Body of pancreas (tissue), 4 donors: Measurements from ENCODE around the gene CCND1. TPM values are rescaled to one million over a fixed set of nuclear protein-coding genes. Genes with fewer than 3 reads are reported as not detected.

Experiments used
- ATAC-seq: fragments of 150-250 bp; one replicate; pipeline ENCODE4 v1.9.1; 2016
- DNase-seq, 4 donors: peaks; one replicate each; pipeline ENCODE4 v3.0.0-alpha.2; 2019
- H3K27ac ChIP-seq, 4 donors: fragments of 200-600 bp; sonication (generic); 1 replicate in 3 of 4; 2 replicates in 1 of 4; pipeline versions ENCODE4 v1.5.1 to v1.6.1; 2016 to 2019; ENCODE audit warnings: mild to moderate bottlenecking in 1 of 4, mixed read lengths in 1 of 4, moderate library complexity in 1 of 4
- H3K27me3 ChIP-seq, 2 donors: fragments of 200-600 bp; sonication (generic); one replicate each; pipeline ENCODE4 v1.6.0; 2016; ENCODE audit warnings: mild to moderate bottlenecking in 1 of 2
- H3K36me3 ChIP-seq, 2 donors: fragments of 200-600 bp; sonication (generic); replicated peaks in 1 of 2; 2 replicates each; pipeline ENCODE4 v1.5.1; 2016; ENCODE audit warnings: low read depth in 2 of 2; ENCODE audit not compliant: insufficient read depth in 1 of 2
- H3K4me1 ChIP-seq: fragments of 200-600 bp; sonication (generic); one replicate; pipeline ENCODE4 v1.6.0; 2016
- H3K4me3 ChIP-seq, 2 donors: fragments of 200-600 bp; sonication (generic); 1 replicate in 1 of 2; 2 replicates in 1 of 2; pipeline ENCODE4 v1.5.1; 2016 to 2019
- H3K9me3 ChIP-seq, 3 donors: fragments of 200-600 bp; sonication (generic); 1 replicate in 2 of 3; 2 replicates in 1 of 3; pipeline ENCODE4 v1.5.1; 2016
- CTCF ChIP-seq, 7 experiments: fragments of 450-650 bp in 4 of 7; fragments of 200-600 bp in 3 of 7; sonication (generic) in 3 of 7; IDR thresholded peaks; one replicate each; pipeline ENCODE4 v1.5.1; 2016 to 2019; ENCODE audit warnings: antibody characterized with exemption in 7 of 7
- POLR2A ChIP-seq, 3 donors: fragments of 450-650 bp; IDR thresholded peaks; one replicate each; pipeline ENCODE4 v1.6.1; 2016; ENCODE audit warnings: antibody characterized with exemption in 3 of 3, mild to moderate bottlenecking in 2 of 3
- WGBS, 2 donors: methylation state at CpG; one replicate each; pipeline ENCODE4 v1.1.5; 2017; 5-methylcytosine and 5-hydroxymethylcytosine counted together
- intact Hi-C: fragments of 100-400 bp; cut with DNase I; formaldehyde crosslinking; loops from one replicate; pipeline ENCODE4 v1.15.1; 2023
- total RNA-seq, 2 donors: library from RNA; depleted of rRNA; stranded (reverse); fragments of >200 nt; gene quantifications; one replicate each; pipeline ENCODE4 v1.1.0, GENCODE V29; 2016

The CCND1 gene
- total RNA-seq, 2 donors from 2014 or later = 90.3 to 201 TPM

- no peak overlapping the region for H3K4me3 ChIP-seq
- intact Hi-C loops = loop anchor here (5.0 to 10.0 kb wide), 2 partner anchors 184 to 486 kb away; no protein-coding TSS in a partner anchor
- no peaks in the 10 kb centered on the region for H3K36me3 ChIP-seq
- ATAC-seq = no peak
- no peak for DNase-seq
- 76 to 85% methylated on average over 2 of the region's 2 CpGs for WGBS, 2 donors
- H3K27me3 ChIP-seq = no peaks in the 10 kb centered on the region
- H3K27ac ChIP-seq = no peak overlapping the region
- H3K4me1 ChIP-seq = no peaks in the 10 kb centered on the region
- no peaks in the 10 kb centered on the region for H3K9me3 ChIP-seq
- TF ChIP-seq POLR2A (IDR thresholded peaks at IDR 0.05) (no peak), CTCF (IDR thresholded peaks at IDR 0.05) (no peak)
Measured at GRCh38 chr11:69698362-69698761, 57.4 kb downstream of the CCND1 start.

GRCh38 chr11:69699213-69699612 is 58.3 kb downstream of the CCND1 start:
- peaks cover 5 to 7% of the 10 kb centered on the region in 2 donors for H3K27me3 ChIP-seq
- ATAC-seq (no peak), DNase-seq (no peak)
- H3K36me3 ChIP-seq = no peaks in the 10 kb centered on the region
- H3K4me1 ChIP-seq = peaks cover 7% of the 10 kb centered on the region
- no peaks in the 10 kb centered on the region for H3K9me3 ChIP-seq
- 73 to 93% methylated on average over 4 to 13 of the region's 13 CpGs for WGBS, 2 donors
- H3K4me3 ChIP-seq = no peak overlapping the region
- TF ChIP-seq POLR2A (IDR thresholded peaks at IDR 0.05) = no peak
- intact Hi-C loops = loop anchor here (5.0 to 10.0 kb wide), 2 partner anchors 183 to 486 kb away; no protein-coding TSS in a partner anchor
- no peak overlapping the region for H3K27ac ChIP-seq

GRCh38 chr11:69700278-69701140 is 59.6 kb downstream of the CCND1 start:
- intact Hi-C loops = no loop called here
- peaks cover 18% of the 10 kb centered on the region for H3K4me1 ChIP-seq
- H3K9me3 ChIP-seq = no peaks in the 10 kb centered on the region
- no peak overlapping the region for H3K4me3 ChIP-seq
- peaks cover 5 to 11% of the 10 kb centered on the region in 2 donors for H3K27me3 ChIP-seq
- no peaks in the 10 kb centered on the region for H3K36me3 ChIP-seq
- TF ChIP-seq CTCF (IDR thresholded peaks at IDR 0.05) = no peak
- no peak for TF ChIP-seq POLR2A (IDR thresholded peaks at IDR 0.05)
- ATAC-seq = peak; percentile 57
- peak; percentile 57 to 77 (median 70) for DNase-seq
- H3K27ac ChIP-seq = no peak overlapping the region
- WGBS, 2 donors = 29 to 37% methylated on average over 19 to 20 of the region's 20 CpGs

- intact Hi-C loops = no loop called here
- H3K4me3 ChIP-seq = no peak overlapping the region
- TF ChIP-seq POLR2A (IDR thresholded peaks at IDR 0.05) (no peak), CTCF (IDR thresholded peaks at IDR 0.05) (no peak)
- no peak for ATAC-seq
- no peak overlapping the region for H3K27ac ChIP-seq
- 8 to 12% methylated on average over 12 to 28 of the region's 35 CpGs for WGBS, 2 donors
- no peak for DNase-seq
- peaks cover 5 to 11% of the 10 kb centered on the region in 2 donors for H3K27me3 ChIP-seq
- H3K4me1 ChIP-seq = peaks cover 18% of the 10 kb centered on the region
- no peaks in the 10 kb centered on the region for H3K36me3 ChIP-seq
- H3K9me3 ChIP-seq = no peaks in the 10 kb centered on the region
Measured at GRCh38 chr11:69702239-69702691, 61.3 kb downstream of the CCND1 start.

DNA sequence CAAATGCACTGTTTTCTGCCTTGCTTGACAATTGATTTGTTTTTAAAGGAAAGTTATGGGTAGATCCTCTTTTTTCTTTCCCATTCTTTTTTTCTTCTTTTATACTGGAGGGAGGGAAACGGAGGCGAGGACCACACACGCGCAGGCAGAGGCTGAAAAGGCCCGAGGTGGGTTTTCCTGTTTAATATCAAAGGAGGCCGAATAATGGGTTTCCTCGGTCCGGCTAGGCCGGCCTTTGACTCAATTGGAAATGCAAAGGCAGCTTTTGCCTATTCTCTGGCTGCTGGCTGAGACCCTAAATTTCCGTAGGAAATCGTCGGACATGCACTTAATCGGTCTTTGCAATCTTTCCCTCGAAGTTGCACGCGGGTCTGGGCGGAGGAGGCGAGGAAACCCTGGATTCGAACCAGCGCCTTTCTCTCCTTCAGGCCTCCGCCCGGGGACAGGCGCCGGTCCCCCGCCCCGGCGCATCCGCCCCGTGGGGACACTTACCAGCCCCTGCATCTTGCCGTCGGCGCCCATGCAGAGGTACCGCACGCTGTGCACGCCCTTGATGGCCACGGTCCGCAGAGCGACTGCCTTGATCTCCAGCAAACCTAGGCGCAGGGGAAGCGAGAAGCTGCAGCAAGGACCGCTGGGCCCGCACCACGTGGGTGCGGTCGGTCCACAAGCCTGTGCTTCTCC is 62.0 kb downstream of the CCND1 start:
- H3K4me3 ChIP-seq = no peak overlapping the region
- TF ChIP-seq POLR2A (IDR thresholded peaks at IDR 0.05) = no peak
- no peak for TF ChIP-seq CTCF (IDR thresholded peaks at IDR 0.05)
- peaks cover 5 to 11% of the 10 kb centered on the region in 2 donors for H3K27me3 ChIP-seq
- ATAC-seq = no peak
- no peak overlapping the region for H3K27ac ChIP-seq
- no peaks in the 10 kb centered on the region for H3K9me3 ChIP-seq
- intact Hi-C loops = no loop called here
- DNase-seq = no peak
- 6 to 19% methylated on average over 14 to 44 of the region's 45 CpGs for WGBS, 2 donors
- no peaks in the 10 kb centered on the region for H3K36me3 ChIP-seq
- H3K4me1 ChIP-seq = peaks cover 18% of the 10 kb centered on the region
